Posterior cingulate gyrus (tissue), 11 donors: ENCODE measurements around the gene CD177.
"Not testable (repeated sequence)": the region's sequence is repeated elsewhere in the genome, so short reads cannot be mapped to it uniquely, and the experiment has no call there.

Source experiments
- DNase-seq, 10 donors: peaks; one replicate each; pipeline versions ENCODE4 v3.0.0 to v3.0.0-alpha.2; 2020 to 2021; ENCODE audit warnings: mixed read lengths in 3 of 10
- intact Hi-C: fragments of 100-400 bp; cut with DNase I; formaldehyde crosslinking; loops from one replicate; pipeline ENCODE4 v1.15.1; 2023

CD177 gene

GRCh38 chr19:43380008-43380407 is 26.5 kb downstream of the CD177 start:
- intact Hi-C loops, result no loop called here
- DNase-seq, result peak in 1 of 10 donors; percentile 43

GRCh38 chr19:43380771-43381386 is 27.4 kb downstream of the CD177 start:
- no peak for DNase-seq
- intact Hi-C loops, result no loop called here

GRCh38 chr19:43382586-43383216 is 29.2 kb downstream of the CD177 start:
- DNase-seq, intact Hi-C loops: not testable (repeated sequence)

- not testable (repeated sequence) for DNase-seq
These were observed 29.8 kb downstream of the CD177 start for GRCh38 chr19:43383254-43383653.

GRCh38 chr19:43383759-43384158 is 30.3 kb downstream of the CD177 start:
- intact Hi-C loops, DNase-seq: not testable (repeated sequence)

More at GRCh38 chr19:43383254-43383653, 29.8 kb downstream of the CD177 start:
- intact Hi-C loops, result not testable (repeated sequence)

GRCh38 chr19:43390903-43391551 is 37.5 kb downstream of the CD177 start:
- DNase-seq, intact Hi-C loops: not testable (repeated sequence)

GRCh38 chr19:43391552-43391935 is 38.1 kb downstream of the CD177 start:
- intact Hi-C loops, DNase-seq: not testable (repeated sequence)

GRCh38 chr19:43393501-43393900 is 40.0 kb downstream of the CD177 start:
- DNase-seq, result not testable (repeated sequence)

GRCh38 chr19:43395561-43395960 is 42.1 kb downstream of the CD177 start:
- intact Hi-C loops, result no loop called here
- peak in 1 of 10 donors; percentile 58 for DNase-seq

More at GRCh38 chr19:43393501-43393900, 40.0 kb downstream of the CD177 start:
- intact Hi-C loops, result not testable (repeated sequence)

- intact Hi-C loops, result no loop called here
- peak in 1 of 10 donors; percentile 54 for DNase-seq
These were observed 52.8 kb downstream of the CD177 start for GRCh38 chr19:43406297-43406696.

- intact Hi-C loops, result no loop called here
- DNase-seq, result peak in 2 of 10 donors; percentile 49 to 83
These were observed 54.0 kb downstream of the CD177 start for GRCh38 chr19:43407416-43408005.

GRCh38 chr19:43408043-43408442 is 54.6 kb downstream of the CD177 start:
- intact Hi-C loops, result no loop called here
- DNase-seq, result peak in 2 of 10 donors; percentile 70 to 75

GRCh38 chr19:43409415-43409814 is 55.9 kb downstream of the CD177 start:
- no peak for DNase-seq
- intact Hi-C loops, result no loop called here

- no peak for DNase-seq
- intact Hi-C loops, result no loop called here
These were observed 59.0 kb downstream of the CD177 start for GRCh38 chr19:43412441-43412840.
